Heart left ventricle (tissue), 16 donors: Measurements from ENCODE around the gene MRPL12. TPM values are rescaled to one million over a fixed set of nuclear protein-coding genes. Genes with fewer than 3 reads are reported as not detected.
A peak's percentile ranks its signal among the peaks of the same experiment; 100 is the strongest.

Experiments used
- ATAC-seq, 4 donors: fragments of 200-7000 bp; cut with Tn5 transposase; one replicate each; pipeline ENCODE4 v1.9.1; 2020 to 2022; ENCODE audit warnings: moderate library complexity in 4 of 4, mild to moderate bottlenecking in 3 of 4, moderate number of reproducible peaks in 1 of 4
- DNase-seq, 5 donors: peaks; one replicate each; pipeline ENCODE4 v3.0.0-alpha.2; 2020
- H3K27ac ChIP-seq, 12 donors: fragments of 200-600 bp; sonication (generic) in 4 of 12; one replicate each; pipeline versions ENCODE4 v1.5.0 to v1.8.0; 2016 to 2022; ENCODE audit warnings: mild to moderate bottlenecking in 2 of 12
- H3K27me3 ChIP-seq, 9 donors: fragments of 200-600 bp; sonication (generic) in 2 of 9; one replicate each; pipeline versions ENCODE4 v1.5.1 to v1.8.0; 2016 to 2022; ENCODE audit warnings: mild to moderate bottlenecking in 3 of 9
- H3K36me3 ChIP-seq, 9 donors: fragments of 200-600 bp; sonication (generic) in 2 of 9; one replicate each; pipeline versions ENCODE4 v1.5.0 to v1.8.0; 2018 to 2022; ENCODE audit warnings: mild to moderate bottlenecking in 2 of 9
- H3K4me1 ChIP-seq, 12 donors: fragments of 200-600 bp; sonication (generic) in 4 of 12; one replicate each; pipeline versions ENCODE4 v1.5.0 to v1.8.0; 2016 to 2022; ENCODE audit warnings: mild to moderate bottlenecking in 3 of 12
- H3K4me3 ChIP-seq, 12 donors: fragments of 200-600 bp; sonication (generic) in 4 of 12; one replicate each; pipeline versions ENCODE4 v1.5.0 to v1.8.0; 2017 to 2022; ENCODE audit warnings: mild to moderate bottlenecking in 9 of 12, moderate library complexity in 4 of 12
- H3K9me3 ChIP-seq, 12 donors: fragments of 200-600 bp; sonication (generic) in 4 of 12; one replicate each; pipeline versions ENCODE4 v1.5.0 to v1.8.0; 2016 to 2022; ENCODE audit warnings: mild to moderate bottlenecking in 1 of 12
- CTCF ChIP-seq, 12 donors: fragments of 200-600 bp; sonication (generic) in 4 of 12; IDR thresholded peaks; one replicate each; pipeline versions ENCODE4 v1.5.0 to v1.8.0; 2018 to 2022; ENCODE audit warnings: antibody characterized with exemption in 12 of 12, mild to moderate bottlenecking in 5 of 12
- POLR2A ChIP-seq, 2 donors: fragments of 450-650 bp; IDR thresholded peaks; one replicate each; pipeline ENCODE4 v1.6.1; 2017; ENCODE audit warnings: antibody characterized with exemption in 2 of 2, mild to moderate bottlenecking in 2 of 2, moderate library complexity in 2 of 2
- WGBS, 4 donors: extraction: QIAGEN DNeasy Blood & Tissue Kit in 2 of 4; methylation state at CpG; one replicate each; pipeline versions ENCODE4 v1.1.5 to v1.1.7; 2013 to 2018; 5-methylcytosine and 5-hydroxymethylcytosine counted together
- intact Hi-C, 10 donors: fragments of 100-400 bp; cut with DNase I; formaldehyde crosslinking; loops; one replicate each; pipeline versions ENCODE4 v1.11.1 to v1.14.2; 2022
- polyA plus RNA-seq, 2 donors: library from polyadenylated mRNA; stranded (reverse); fragments of 200-250 nt; gene quantifications; one replicate each; pipeline ENCODE4 v1.2.3, GENCODE V29; 2013
- total RNA-seq, 9 donors: library from RNA; depleted of rRNA in 2 of 9; stranded (reverse); fragments of >200 nt in 2 of 9; fragmentation: NEBNext Ultra II Directional in 3 of 9; extraction: Animal tissue kit (Norgen Biotek cat#: 25700) in 3 of 9; gene quantifications; one replicate each; pipeline versions ENCODE4 v1.1.0 to v1.2.4, GENCODE V29; 2016 to 2023
- donor health status: ischemic (EF 13 %, LVEDD 7.1; RV severe dilation, severe dysfunction).
- donor health status: healthy with polysubstance abuse.
- donor health status: DM: no; HTN: yes; CAD: no.
- donor health status: DM: no; HTN: no; CAD: no.
- donor health status: ischemic (EF 25% LVEDD 6.9; RV normal size, moderate dysfunction).
- donor health status: ischemic (EF 25% LVEDD 5.7; RV mildly dilated, moderate dysfunction).
- donor health status: healthy.
- donor health status: DM: yes; HTN: yes; CAD: no.
- donor health status: ischemic (EF 35%, LVEDD 5.7; RV mildly dilated, moderate dysfunction).
- donor health status: nonischemic (EF 11% LVEDD 7.7; RV severe dilation, severe dysfunction).
- donor health status: DM: yes; HTN: yes; CAD: no.
- donor health status: PGD.
- donor health status: ischemic (EF 29% LVEDD 5.4; RV normal size, mild dysfunction).
- donor health status: nonischemic (EF 23%, LVEDD 6.1; RV moderate dilation, normal function).

The MRPL12 gene
- total and polyA plus RNA-seq, 11 donors, result 98.8 to 525 (median 133) TPM

- Histone ChIP-seq H3K27me3 (no peaks in the 10 kb centered on the region), H3K9me3 (no peaks in the 10 kb centered on the region), H3K4me3 (no peak overlapping the region), H3K4me1 (peaks cover 0 to 17% (median 5%) of the 10 kb centered on the region in 12 donors), H3K27ac (no peak overlapping the region), H3K36me3 (peaks cover 6 to 100% (median 92%) of the 10 kb centered on the region in 9 donors)
- no peak for DNase-seq
- TF ChIP-seq POLR2A (IDR thresholded peaks at IDR 0.05) (no peak), CTCF (IDR thresholded peaks at IDR 0.05) (no peak)
- intact Hi-C loops, result no loop called here
- 84 to 91% (median 87%) methylated on average over 6 of the region's 6 CpGs for WGBS, 4 donors
- no peak for ATAC-seq
Observed at GRCh38 chr17:81695211-81695610, 8.0 kb upstream of the MRPL12 start.

- TF ChIP-seq POLR2A (IDR thresholded peaks at IDR 0.05) (no peak), CTCF (IDR thresholded peaks at IDR 0.05) (no peak)
- Histone ChIP-seq H3K9me3 (no peaks in the 10 kb centered on the region), H3K4me1 (peaks cover 0 to 19% (median 6%) of the 10 kb centered on the region in 12 donors), H3K27ac (no peak overlapping the region), H3K4me3 (no peak overlapping the region), H3K36me3 (peaks cover 6 to 100% (median 90%) of the 10 kb centered on the region in 9 donors), H3K27me3 (no peaks in the 10 kb centered on the region)
- no peak for DNase-seq
- WGBS, 4 donors, result 93 to 96% (median 94%) methylated on average over 13 to 22 of the region's 22 CpGs
- intact Hi-C loops, result no loop called here
- no peak for ATAC-seq
Observed at GRCh38 chr17:81695801-81696200, 7.4 kb upstream of the MRPL12 start.

GRCh38 chr17:81696218-81696941 lies 6.8 kb upstream of the MRPL12 start:
- intact Hi-C loops, result no loop called here
- Histone ChIP-seq H3K27me3 (no peaks in the 10 kb centered on the region), H3K27ac (peak overlapping the region in 11 of 12 donors; percentile 22 to 83 (median 72)), H3K4me1 (peaks cover 0 to 25% (median 12%) of the 10 kb centered on the region in 12 donors), H3K9me3 (no peaks in the 10 kb centered on the region), H3K36me3 (peaks cover 6 to 100% (median 90%) of the 10 kb centered on the region in 9 donors), H3K4me3 (no peak overlapping the region)
- TF ChIP-seq CTCF (IDR thresholded peaks at IDR 0.05), result no peak
- no peak for TF ChIP-seq POLR2A (IDR thresholded peaks at IDR 0.05)
- no peak for DNase-seq
- peak in 1 of 4 donors; percentile 2 for ATAC-seq
- WGBS, 4 donors, result 92 to 94% (median 93%) methylated on average over 35 to 40 of the region's 40 CpGs

GRCh38 chr17:81697261-81698044 lies 5.7 kb upstream of the MRPL12 start:
- WGBS, 4 donors, result 50 to 67% (median 55%) methylated on average over 25 of the region's 25 CpGs
- H3K4me1 ChIP-seq, result peaks cover 0 to 35% (median 22%) of the 10 kb centered on the region in 12 donors
- peaks cover 6 to 96% (median 84%) of the 10 kb centered on the region in 9 donors for H3K36me3 ChIP-seq
- H3K27me3 ChIP-seq, result no peaks in the 10 kb centered on the region
- intact Hi-C loops, result no loop called here
- H3K9me3 ChIP-seq, result no peaks in the 10 kb centered on the region
- no peak overlapping the region for H3K4me3 ChIP-seq
- ATAC-seq (peak; percentile 39 to 70 (median 55)), DNase-seq (no peak)
- TF ChIP-seq CTCF (IDR thresholded peaks at IDR 0.05) (no peak), POLR2A (IDR thresholded peaks at IDR 0.05) (no peak)
- H3K27ac ChIP-seq, result peak overlapping the region in 11 of 12 donors; percentile 35 to 83 (median 72)
